GM08714 (cell line): ENCODE measurements around the gene RTEL1.
"Not testable (repeated sequence)": the region's sequence is repeated elsewhere in the genome, so short reads cannot be mapped to it uniquely, and the experiment has no call there.

Experiments
- H3K4me3 ChIP-seq: fragments of 200-500 bp; sonication (Bioruptor generic); 2 replicates; pipeline ENCODE4 v1.5.1; 2014; ENCODE audit warnings: mild to moderate bottlenecking, low read length, inconsistent platforms
- ZNF274 ChIP-seq: IDR thresholded peaks from 2 replicates; pipeline ENCODE4 v1.6.1; 2012; ENCODE audit warnings: mild to moderate bottlenecking, low read depth, low read length

RTEL1 gene

GRCh38 chr20:63663332-63664066 is 5.4 kb downstream of the RTEL1 start:
- TF ChIP-seq ZNF274 = no peak
- no peak overlapping the region for H3K4me3 ChIP-seq

DNA sequence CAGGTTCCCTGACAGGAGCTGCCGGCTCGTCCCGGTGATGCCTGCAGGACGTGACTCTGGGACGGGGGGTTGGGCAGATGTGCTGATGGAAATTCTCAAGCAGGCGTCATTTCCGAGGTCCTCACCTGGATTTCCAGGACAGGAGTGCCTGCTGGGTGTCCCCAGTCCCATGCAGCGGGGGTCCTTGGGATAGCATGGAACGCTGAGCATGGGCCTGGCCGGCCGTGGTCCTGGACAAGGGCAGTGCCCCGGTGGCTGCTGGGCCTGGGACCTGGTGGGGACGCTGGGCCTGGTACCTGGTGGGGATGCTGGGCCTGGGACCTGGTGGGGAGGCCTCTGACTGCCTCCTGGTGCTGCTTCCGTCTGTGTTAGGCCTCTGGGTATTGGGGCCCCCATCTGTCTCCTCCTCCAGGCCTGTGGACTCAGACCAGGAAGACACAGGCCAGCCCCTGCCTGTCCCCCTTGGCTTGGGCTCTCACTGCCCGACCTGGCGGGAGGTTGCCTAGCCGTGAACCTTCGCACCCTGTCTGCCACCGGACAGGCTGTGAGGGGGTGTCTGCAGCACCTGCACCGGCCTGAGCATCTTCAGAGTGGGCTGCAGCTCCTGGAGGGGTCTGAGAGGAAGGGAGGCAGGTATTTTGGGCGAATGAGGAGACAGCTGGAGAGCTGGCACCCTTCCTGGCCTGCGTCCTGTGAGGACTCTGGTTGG is 6.2 kb downstream of the RTEL1 start:
- no peak for TF ChIP-seq ZNF274

DNA sequence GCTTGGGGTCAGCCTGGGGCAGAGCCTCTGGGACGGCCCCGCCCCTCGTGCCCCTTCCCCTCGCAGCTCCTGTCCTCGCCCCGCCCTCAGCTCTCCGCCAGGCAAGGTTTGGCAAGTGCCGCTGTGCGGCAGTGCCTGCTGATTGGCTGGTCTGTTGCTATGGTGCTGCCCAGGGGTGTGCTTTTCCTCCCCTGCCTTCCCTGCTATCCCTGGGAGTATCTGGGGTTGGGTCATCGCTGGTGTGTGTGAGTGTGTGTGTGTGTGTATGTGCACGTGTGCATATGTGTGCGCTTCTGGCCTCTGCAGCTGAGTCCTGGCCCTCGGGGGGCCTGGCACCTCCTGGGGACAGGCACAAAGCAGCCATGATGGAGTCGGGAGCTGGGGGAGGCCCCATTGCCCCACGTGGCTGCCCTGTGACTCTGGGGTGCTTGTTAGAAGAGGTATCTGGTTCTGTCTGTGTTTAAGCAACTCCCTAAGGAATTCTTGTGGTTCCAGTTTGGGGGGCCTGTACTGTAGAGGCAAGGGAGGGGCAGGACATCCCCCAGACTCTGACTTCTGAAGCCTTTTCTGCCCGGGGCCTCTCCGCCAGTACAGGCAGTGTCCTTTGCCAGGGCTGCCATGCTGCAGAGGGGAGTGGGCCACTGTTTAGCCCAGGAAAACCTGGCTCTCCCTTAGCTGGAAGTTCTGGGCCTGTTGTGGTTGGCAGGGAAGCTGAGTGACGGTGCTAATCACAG is 6.9 kb downstream of the RTEL1 start:
- H3K4me3 ChIP-seq = no peak overlapping the region
- TF ChIP-seq ZNF274 = no peak

More for the DNA sequence above, 6.2 kb downstream of the RTEL1 start:
- H3K4me3 ChIP-seq = no peak overlapping the region

DNA sequence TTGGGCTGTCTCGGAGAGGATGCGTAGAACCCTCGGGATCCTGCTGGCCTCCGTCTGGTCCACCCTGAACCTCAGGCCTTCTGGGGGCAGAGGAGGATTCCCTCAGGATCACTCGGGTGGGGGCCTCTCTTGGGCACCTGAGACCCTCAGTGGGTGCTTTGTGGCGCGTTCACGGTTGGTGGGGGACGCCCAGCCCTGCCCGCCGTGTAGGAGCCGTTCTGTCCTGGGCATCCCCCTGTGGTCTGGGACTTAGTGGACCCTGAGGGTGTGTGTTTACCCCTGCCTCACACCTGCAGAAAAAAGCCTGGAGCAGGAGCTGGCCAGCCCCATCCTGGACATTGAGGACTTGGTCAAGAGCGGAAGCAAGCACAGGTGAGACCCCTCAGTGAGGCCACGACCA is 7.6 kb downstream of the RTEL1 start:
- TF ChIP-seq ZNF274 = no peak

GRCh38 chr20:63667858-63668257 is 9.7 kb downstream of the RTEL1 start:
- TF ChIP-seq ZNF274 = no peak
- no peak overlapping the region for H3K4me3 ChIP-seq

More for the DNA sequence above, 7.6 kb downstream of the RTEL1 start:
- H3K4me3 ChIP-seq = no peak overlapping the region

DNA sequence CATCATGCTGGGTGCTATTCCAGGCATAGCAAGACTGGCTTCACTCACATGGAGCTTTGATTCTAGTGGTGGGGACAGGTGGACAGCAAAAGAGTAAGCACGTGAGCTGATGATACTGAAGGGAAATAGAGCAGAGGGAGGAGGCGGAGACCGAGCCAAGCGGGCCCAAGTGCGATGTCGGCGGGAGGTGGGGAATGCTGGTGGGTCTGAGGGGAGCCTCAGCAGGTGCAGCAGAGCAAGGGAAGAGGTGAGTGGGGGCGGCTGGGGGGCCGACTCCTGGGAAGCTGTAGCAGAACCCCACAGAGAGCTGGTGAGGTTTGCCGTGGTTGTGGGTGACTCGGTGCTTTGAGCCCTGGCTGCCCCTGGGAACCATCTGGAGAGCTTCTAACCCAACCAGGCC is 10.2 kb downstream of the RTEL1 start:
- TF ChIP-seq ZNF274 = no peak
- H3K4me3 ChIP-seq = no peak overlapping the region

DNA sequence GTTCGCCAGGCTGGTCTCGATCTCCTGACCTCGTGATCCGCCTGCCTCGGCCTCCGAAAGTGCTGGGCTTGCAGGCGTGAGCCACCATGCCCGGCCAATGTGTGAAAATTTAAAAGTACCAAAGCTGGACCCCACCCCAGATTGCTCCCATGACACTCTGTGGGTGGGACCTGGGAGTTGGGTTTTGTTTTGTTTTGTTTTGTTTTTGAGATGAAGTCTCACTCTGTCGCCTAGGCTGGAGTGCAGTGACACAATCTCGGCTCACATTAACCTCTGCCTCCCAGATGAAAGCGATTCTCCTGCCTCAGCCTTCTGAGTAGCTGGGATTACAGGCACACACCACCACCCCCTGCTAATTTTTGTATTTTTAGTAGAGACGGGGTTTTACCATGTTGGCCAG is 13.6 kb downstream of the RTEL1 start:
- not testable (repeated sequence) for H3K4me3 ChIP-seq

DNA sequence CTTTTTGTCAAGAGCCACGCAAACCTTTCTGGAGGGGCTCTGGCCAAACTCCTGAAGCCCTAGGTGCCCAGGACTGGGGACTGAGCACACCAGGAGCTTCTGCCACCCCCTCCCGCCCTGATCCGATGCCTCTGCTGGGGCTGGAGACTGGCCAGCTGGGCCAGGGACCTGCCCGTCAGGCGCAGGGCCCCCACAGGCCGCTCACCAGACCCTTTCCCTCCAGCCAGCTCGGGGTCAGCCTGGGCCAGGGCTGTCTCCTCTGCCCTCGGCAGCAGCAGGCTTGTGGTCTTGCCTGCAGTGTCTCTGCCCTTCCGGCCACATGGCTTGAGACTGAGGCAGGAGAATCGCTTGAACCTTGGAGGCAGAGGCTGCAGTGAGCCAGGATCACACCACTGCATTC is 14.6 kb downstream of the RTEL1 start:
- H3K4me3 ChIP-seq = no peak overlapping the region
- no peak for TF ChIP-seq ZNF274

- no peak for TF ChIP-seq ZNF274
- H3K4me3 ChIP-seq = no peak overlapping the region
Observed at GRCh38 chr20:63673951-63674350, 15.8 kb downstream of the RTEL1 start.

- no peak overlapping the region for H3K4me3 ChIP-seq
- no peak for TF ChIP-seq ZNF274
Observed at GRCh38 chr20:63675681-63676368, 17.7 kb downstream of the RTEL1 start.

- TF ChIP-seq ZNF274 = no peak
- H3K4me3 ChIP-seq = no peak overlapping the region
Observed at GRCh38 chr20:63678071-63678470, 20.0 kb downstream of the RTEL1 start.

DNA sequence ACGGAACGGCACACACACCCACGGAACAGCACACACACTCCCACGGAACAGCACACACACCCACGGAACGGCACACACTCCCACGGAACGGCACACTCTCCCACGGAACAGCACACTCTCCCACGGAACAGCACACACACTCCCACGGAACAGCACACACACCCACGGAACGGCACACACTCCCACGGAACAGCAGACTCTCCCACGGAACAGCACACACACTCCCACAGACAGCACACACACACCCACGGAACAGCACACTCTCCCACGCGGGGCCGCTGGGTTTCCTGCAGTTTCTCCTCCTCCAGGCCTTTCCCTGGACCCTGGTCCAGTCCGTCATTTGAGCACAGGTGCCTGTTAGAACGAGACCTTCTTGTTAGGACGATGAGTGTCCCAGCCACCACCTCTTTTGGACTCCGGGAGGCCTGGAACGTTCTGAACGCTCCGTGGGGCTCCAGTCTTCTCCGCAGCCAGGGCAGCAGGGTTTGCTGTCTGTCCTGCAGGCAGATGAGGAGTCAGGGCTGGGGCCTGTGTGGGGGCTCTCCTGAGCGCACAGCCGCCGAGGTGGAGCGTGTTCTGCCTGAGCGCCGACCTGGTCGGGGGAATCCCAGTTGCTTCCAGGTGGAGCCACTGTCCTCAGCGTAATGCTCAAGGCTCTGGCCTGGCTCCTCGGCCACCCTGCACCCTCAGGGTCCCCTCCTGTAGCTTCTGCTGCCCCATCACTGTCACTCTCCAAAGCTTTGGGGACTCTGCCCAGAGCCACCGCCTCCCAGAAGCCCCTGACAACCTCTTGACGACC is 20.8 kb downstream of the RTEL1 start:
- no peak for TF ChIP-seq ZNF274
- H3K4me3 ChIP-seq = no peak overlapping the region

- no peak overlapping the region for H3K4me3 ChIP-seq
- TF ChIP-seq ZNF274 = no peak
Observed at GRCh38 chr20:63679799-63680305, 21.7 kb downstream of the RTEL1 start.
